ENCODE results near the gene GRPEL1. TPM values are rescaled to one million over a fixed set of nuclear protein-coding genes. Genes with fewer than 3 reads are reported as not detected.

GRPEL1 gene
- total RNA-seq, 1 donor from 2014 or later, result 67.4 TPM

GRCh38 chr4:7027913-7028312, 40.0 kb downstream of the GRPEL1 start:
- Histone ChIP-seq H3K36me3 (ENCODE audit: control insufficient read depth, insufficient read depth, low read length) (peaks cover 33% of the 10 kb centered on the region), H3K27me3 (ENCODE audit: control insufficient read depth, insufficient read depth, low read length) (no peaks in the 10 kb centered on the region), H3K4me3 (ENCODE audit: low read depth, low read length) (no peak overlapping the region)
- DNase-seq (ENCODE audit: low read depth) (no peak), FAIRE-seq (peak; percentile 89)
- TF ChIP-seq CTCF (IDR thresholded peaks at IDR 0.05; ENCODE audit: insufficient read depth, low read length, severe bottlenecking), result no peak

GRCh38 chr4:7027284-7027683, 40.6 kb downstream of the GRPEL1 start:
- FAIRE-seq (no peak), DNase-seq (ENCODE audit: low read depth) (no peak)
- H3K4me3 ChIP-seq (ENCODE audit: low read depth, low read length), result no peak overlapping the region
- no peaks in the 10 kb centered on the region for H3K27me3 ChIP-seq (ENCODE audit: control insufficient read depth, insufficient read depth, low read length)
- H3K36me3 ChIP-seq (ENCODE audit: control insufficient read depth, insufficient read depth, low read length), result peaks cover 35% of the 10 kb centered on the region
- no peak for TF ChIP-seq CTCF (IDR thresholded peaks at IDR 0.05; ENCODE audit: insufficient read depth, low read length, severe bottlenecking)

- Histone ChIP-seq H3K4me3 (ENCODE audit: low read depth, low read length) (no peak overlapping the region), H3K27me3 (ENCODE audit: control insufficient read depth, insufficient read depth, low read length) (no peaks in the 10 kb centered on the region), H3K36me3 (ENCODE audit: control insufficient read depth, insufficient read depth, low read length) (peaks cover 37% of the 10 kb centered on the region)
- FAIRE-seq (no peak), DNase-seq (ENCODE audit: low read depth) (no peak)
- TF ChIP-seq CTCF (IDR thresholded peaks at IDR 0.05; ENCODE audit: insufficient read depth, low read length, severe bottlenecking), result no peak
Observed at GRCh38 chr4:7026107-7026506, 41.8 kb downstream of the GRPEL1 start.

- Histone ChIP-seq H3K27me3 (ENCODE audit: control insufficient read depth, insufficient read depth, low read length) (no peaks in the 10 kb centered on the region), H3K4me3 (ENCODE audit: low read depth, low read length) (no peak overlapping the region), H3K36me3 (ENCODE audit: control insufficient read depth, insufficient read depth, low read length) (peaks cover 37% of the 10 kb centered on the region)
- FAIRE-seq (no peak), DNase-seq (ENCODE audit: low read depth) (no peak)
- TF ChIP-seq CTCF (IDR thresholded peaks at IDR 0.05; ENCODE audit: insufficient read depth, low read length, severe bottlenecking), result no peak
Observed at GRCh38 chr4:7025040-7025602, 42.7 kb downstream of the GRPEL1 start.

- peaks cover 34% of the 10 kb centered on the region for H3K36me3 ChIP-seq (ENCODE audit: control insufficient read depth, insufficient read depth, low read length)
- DNase-seq (ENCODE audit: low read depth) (no peak), FAIRE-seq (no peak)
- H3K27me3 ChIP-seq (ENCODE audit: control insufficient read depth, insufficient read depth, low read length), result no peaks in the 10 kb centered on the region
- H3K4me3 ChIP-seq (ENCODE audit: low read depth, low read length), result no peak overlapping the region
- TF ChIP-seq CTCF (IDR thresholded peaks at IDR 0.05; ENCODE audit: insufficient read depth, low read length, severe bottlenecking), result no peak
Observed at GRCh38 chr4:7024336-7024890, 43.5 kb downstream of the GRPEL1 start.

GRCh38 chr4:7023901-7024300, 44.0 kb downstream of the GRPEL1 start:
- DNase-seq (ENCODE audit: low read depth) (no peak), FAIRE-seq (no peak)
- Histone ChIP-seq H3K4me3 (ENCODE audit: low read depth, low read length) (no peak overlapping the region), H3K27me3 (ENCODE audit: control insufficient read depth, insufficient read depth, low read length) (no peaks in the 10 kb centered on the region), H3K36me3 (ENCODE audit: control insufficient read depth, insufficient read depth, low read length) (peaks cover 33% of the 10 kb centered on the region)
- TF ChIP-seq CTCF (IDR thresholded peaks at IDR 0.05; ENCODE audit: insufficient read depth, low read length, severe bottlenecking), result no peak
